22Rv1 (cell line): Measurements from ENCODE around the gene GPR68.

ENCODE experiments used
- H3K27ac ChIP-seq: fragments of 450-650 bp; 2 replicates; pipeline ENCODE4 v1.5.1; 2017
- CTCF ChIP-seq: fragments of 450-650 bp; IDR thresholded peaks from 2 replicates; pipeline ENCODE4 v1.5.1; 2017; ENCODE audit warnings: mild to moderate bottlenecking
- ZFX ChIP-seq: fragments of 450-650 bp; IDR thresholded peaks from 2 replicates; pipeline ENCODE4 v1.6.1; 2017; ENCODE audit warnings: antibody characterized with exemption, borderline replicate concordance

Gene GPR68

GRCh38 chr14:91264151-91265150, 19.9 kb upstream of the GPR68 start:
- no peak overlapping the region for H3K27ac ChIP-seq
- TF ChIP-seq ZFX (no peak), CTCF (no peak)

- TF ChIP-seq ZFX (no peak), CTCF (no peak)
- H3K27ac ChIP-seq = no peak overlapping the region
These were observed 18.8 kb upstream of the GPR68 start for GRCh38 chr14:91263329-91263728.

- no peak overlapping the region for H3K27ac ChIP-seq
- TF ChIP-seq ZFX (no peak), CTCF (no peak)
These were observed 17.6 kb upstream of the GPR68 start for GRCh38 chr14:91261986-91262549.

- TF ChIP-seq CTCF = no peak
- TF ChIP-seq ZFX = no peak
- no peak overlapping the region for H3K27ac ChIP-seq
These were observed 16.6 kb upstream of the GPR68 start for GRCh38 chr14:91261115-91261514.

- TF ChIP-seq CTCF (no peak), ZFX (no peak)
- no peak overlapping the region for H3K27ac ChIP-seq
These were observed 14.4 kb upstream of the GPR68 start for GRCh38 chr14:91258876-91259275.

- no peak for TF ChIP-seq ZFX
- no peak for TF ChIP-seq CTCF
These were observed 13.6 kb upstream of the GPR68 start for GRCh38 chr14:91258011-91258618.

More at GRCh38 chr14:91258011-91258618, 13.6 kb upstream of the GPR68 start:
- H3K27ac ChIP-seq = no peak overlapping the region
